C4-2B (cell line): ENCODE results near the gene PTPRN2.

Experiments used
- CTCF ChIP-seq: fragments of 450-650 bp; conservative IDR thresholded peaks from 2 replicates; pipeline ENCODE4 v1.5.1; 2017; ENCODE audit warnings: mild to moderate bottlenecking
- ZFX ChIP-seq: fragments of 450-650 bp; IDR thresholded peaks from 2 replicates; pipeline ENCODE4 v1.6.1; 2017

GRCh38 chr7:157754416-157754790 is 833.2 kb downstream of the PTPRN2 start:
- TF ChIP-seq CTCF: no peak
- no peak for TF ChIP-seq ZFX
